OCI-LY3 (cell line): ENCODE data around the gene KCNMA1.

ENCODE experiments used
- H2AFZ ChIP-seq: fragments of 200-600, 300-600 bp; shearing (Covaris generic); 2 replicates; pipeline ENCODE4 v1.6.0; 2014; ENCODE audit warnings: antibody characterized with exemption, low read depth, low read length
- H3K27ac ChIP-seq: fragments of 200-600, 300-600 bp; sonication (generic); 2 replicates; pipeline ENCODE4 v1.5.1; 2014; ENCODE audit warnings: mild to moderate bottlenecking, low read length, moderate library complexity, mixed read lengths
- H3K27me3 ChIP-seq: fragments of 200-600, 300-600 bp; sonication (generic); 2 replicates; pipeline ENCODE4 v1.6.1; 2014; ENCODE audit warnings: low read depth, low read length, mixed read lengths
- H3K36me3 ChIP-seq: fragments of 200-600, 300-600 bp; sonication (generic); replicated peaks from 2 replicates; pipeline ENCODE3; 2014; ENCODE audit warnings: low read depth, low read length, mixed read lengths
- H3K4me1 ChIP-seq: fragments of 300-600, 200-600 bp; sonication (generic); 2 replicates; pipeline ENCODE4 v1.6.1; 2014; ENCODE audit warnings: low read length, mixed read lengths
- H3K4me2 ChIP-seq: fragments of 200-600, 300-600 bp; sonication (generic); 2 replicates; pipeline ENCODE4 v1.6.1; 2014; ENCODE audit warnings: low read length, mixed read lengths
- H3K4me3 ChIP-seq: fragments of 300-600, 200-600 bp; sonication (generic); 2 replicates; pipeline ENCODE4 v1.5.1; 2014; ENCODE audit warnings: antibody characterized with exemption, mild to moderate bottlenecking, low read length, moderate library complexity
- H3K79me2 ChIP-seq: fragments of 300-600, 200-600 bp; shearing (Covaris generic); 2 replicates; pipeline ENCODE4 v1.6.1; 2014; ENCODE audit warnings: mild to moderate bottlenecking, low read length, mixed read lengths
- H3K9ac ChIP-seq: fragments of 300-600, 200-600 bp; shearing (Covaris generic); 2 replicates; pipeline ENCODE4 v1.6.0; 2014; ENCODE audit warnings: mild to moderate bottlenecking, low read length, moderate library complexity
- H3K9me3 ChIP-seq: fragments of 200-600, 300-600 bp; shearing (Covaris generic); 2 replicates; pipeline ENCODE4 v1.6.1; 2014; ENCODE audit warnings: low read length, mixed read lengths; ENCODE audit not compliant: insufficient read depth
- H4K20me1 ChIP-seq: fragments of 200-600, 300-600 bp; sonication (generic); 2 replicates; pipeline ENCODE4 v1.6.1; 2016; ENCODE audit warnings: low read length, mixed read lengths; ENCODE audit not compliant: insufficient read depth
- EZH2phosphoT487 ChIP-seq: fragments of 200-600 bp; shearing (Covaris generic); IDR thresholded peaks from 2 replicates; pipeline ENCODE4 v1.6.1; 2018; ENCODE audit warnings: antibody characterized with exemption, mixed run types, low read depth
- TF ChIP-seq, protein P1 (sequence below): fragments of 200-600, 300-600 bp; sonication (generic); IDR thresholded peaks from 2 replicates; pipeline ENCODE4 v1.5.1; 2014; ENCODE audit warnings: antibody characterized with exemption, low read length, low read depth

Gene KCNMA1

DNA sequence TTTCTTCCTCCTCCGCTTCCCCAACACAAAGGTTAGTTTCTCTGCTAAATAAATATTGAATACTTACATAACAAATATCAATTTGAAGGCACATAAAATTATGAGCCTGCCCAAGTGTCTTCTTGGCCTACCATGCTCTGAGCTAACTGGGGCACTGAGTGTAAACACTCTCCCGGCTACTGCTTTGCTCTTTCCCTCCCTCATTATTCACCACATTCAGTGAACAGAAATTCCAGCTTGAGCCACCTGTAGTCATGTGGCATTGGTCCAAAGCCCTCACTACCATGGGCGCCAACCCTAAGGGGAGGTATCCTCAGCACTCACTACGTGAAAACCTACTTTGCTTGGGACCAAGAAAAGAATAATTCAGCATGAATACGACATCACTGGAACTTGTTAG lies 409.0 kb downstream of the KCNMA1 start:
- H3K4me2 ChIP-seq = no peak overlapping the region
- no peak overlapping the region for H3K9ac ChIP-seq
- peaks cover 37% of the 10 kb centered on the region for H3K4me1 ChIP-seq
- H3K27ac ChIP-seq = no peak overlapping the region
- H3K79me2 ChIP-seq = no peaks in the 10 kb centered on the region
- peaks cover 34% of the 10 kb centered on the region for H4K20me1 ChIP-seq
- H3K9me3 ChIP-seq = no peaks in the 10 kb centered on the region
- TF ChIP-seq, protein P1, sequence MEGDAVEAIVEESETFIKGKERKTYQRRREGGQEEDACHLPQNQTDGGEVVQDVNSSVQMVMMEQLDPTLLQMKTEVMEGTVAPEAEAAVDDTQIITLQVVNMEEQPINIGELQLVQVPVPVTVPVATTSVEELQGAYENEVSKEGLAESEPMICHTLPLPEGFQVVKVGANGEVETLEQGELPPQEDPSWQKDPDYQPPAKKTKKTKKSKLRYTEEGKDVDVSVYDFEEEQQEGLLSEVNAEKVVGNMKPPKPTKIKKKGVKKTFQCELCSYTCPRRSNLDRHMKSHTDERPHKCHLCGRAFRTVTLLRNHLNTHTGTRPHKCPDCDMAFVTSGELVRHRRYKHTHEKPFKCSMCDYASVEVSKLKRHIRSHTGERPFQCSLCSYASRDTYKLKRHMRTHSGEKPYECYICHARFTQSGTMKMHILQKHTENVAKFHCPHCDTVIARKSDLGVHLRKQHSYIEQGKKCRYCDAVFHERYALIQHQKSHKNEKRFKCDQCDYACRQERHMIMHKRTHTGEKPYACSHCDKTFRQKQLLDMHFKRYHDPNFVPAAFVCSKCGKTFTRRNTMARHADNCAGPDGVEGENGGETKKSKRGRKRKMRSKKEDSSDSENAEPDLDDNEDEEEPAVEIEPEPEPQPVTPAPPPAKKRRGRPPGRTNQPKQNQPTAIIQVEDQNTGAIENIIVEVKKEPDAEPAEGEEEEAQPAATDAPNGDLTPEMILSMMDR = no peak
- no peak for TF ChIP-seq EZH2phosphoT487
- H3K36me3 ChIP-seq = peaks cover 5% of the 10 kb centered on the region
- no peaks in the 10 kb centered on the region for H3K27me3 ChIP-seq
- H3K4me3 ChIP-seq = no peak overlapping the region
- H2AFZ ChIP-seq = no peak overlapping the region

DNA sequence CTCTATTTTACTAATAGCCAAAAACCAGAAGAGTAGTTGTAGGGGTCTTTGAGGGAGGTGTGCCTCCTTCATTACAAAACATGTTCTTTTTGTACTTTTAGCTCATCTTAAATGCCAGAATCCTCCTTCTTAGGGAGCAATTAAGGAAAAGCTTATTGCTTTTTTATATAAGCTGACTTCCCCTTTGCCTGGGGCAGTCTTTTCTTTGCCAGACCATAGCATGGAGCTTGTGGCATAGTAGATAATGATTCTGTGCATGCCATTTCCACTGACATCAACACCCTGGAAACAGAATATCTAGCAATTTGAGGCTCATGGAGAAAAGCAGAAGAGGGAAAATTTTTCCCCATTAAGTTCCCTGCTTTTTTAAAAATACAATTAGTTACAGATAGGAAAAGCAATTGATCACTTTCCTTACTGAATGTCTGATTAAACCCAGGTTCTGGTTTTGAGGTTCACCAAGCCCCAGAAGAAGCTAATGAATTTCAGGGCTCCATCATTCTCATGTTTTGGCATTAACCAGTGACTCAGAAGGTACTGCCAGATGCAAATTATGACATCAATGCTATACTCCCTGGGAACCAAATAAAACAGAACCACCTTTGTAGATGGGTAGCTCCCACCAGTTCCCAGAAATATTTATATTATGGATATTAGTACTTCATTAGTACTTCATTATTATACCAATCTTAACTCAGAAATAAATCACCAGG lies 410.6 kb downstream of the KCNMA1 start:
- no peak for TF ChIP-seq EZH2phosphoT487
- TF ChIP-seq, protein P1 = no peak
- no peak overlapping the region for H3K9ac ChIP-seq
- H3K79me2 ChIP-seq = no peaks in the 10 kb centered on the region
- H3K27me3 ChIP-seq = no peaks in the 10 kb centered on the region
- peaks cover 37% of the 10 kb centered on the region for H4K20me1 ChIP-seq
- H3K4me2 ChIP-seq = no peak overlapping the region
- no peaks in the 10 kb centered on the region for H3K9me3 ChIP-seq
- H3K4me3 ChIP-seq = no peak overlapping the region
- H2AFZ ChIP-seq = no peak overlapping the region
- peaks cover 5% of the 10 kb centered on the region for H3K36me3 ChIP-seq
- H3K4me1 ChIP-seq = peaks cover 32% of the 10 kb centered on the region
- no peak overlapping the region for H3K27ac ChIP-seq

DNA sequence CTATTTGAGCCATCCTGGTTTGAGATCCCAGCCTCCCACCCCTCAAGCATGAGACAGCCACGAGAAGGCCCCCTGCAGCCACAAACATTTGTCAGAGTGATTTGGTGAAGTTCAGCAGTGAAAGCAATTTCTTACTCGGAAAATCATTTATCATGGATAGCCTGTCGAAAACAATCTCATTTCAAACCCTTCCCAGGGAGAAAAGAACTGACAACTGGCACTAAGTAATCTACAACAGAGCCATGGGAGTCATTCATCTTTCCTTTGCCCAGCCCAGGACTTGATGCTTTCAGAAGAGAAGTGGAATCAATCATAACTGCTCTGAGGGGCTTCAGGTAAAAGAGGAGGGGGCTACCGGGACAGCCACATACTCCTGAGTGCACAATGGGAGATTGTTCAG lies 411.2 kb downstream of the KCNMA1 start:
- Histone ChIP-seq H3K9ac (no peak overlapping the region), H3K9me3 (no peaks in the 10 kb centered on the region), H3K27ac (no peak overlapping the region), H3K36me3 (peaks cover 5% of the 10 kb centered on the region), H3K4me1 (peaks cover 27% of the 10 kb centered on the region), H4K20me1 (peaks cover 37% of the 10 kb centered on the region), H3K79me2 (no peaks in the 10 kb centered on the region), H3K4me2 (no peak overlapping the region), H3K4me3 (no peak overlapping the region), H3K27me3 (no peaks in the 10 kb centered on the region), H2AFZ (no peak overlapping the region)
- TF ChIP-seq, protein P1 = no peak
- no peak for TF ChIP-seq EZH2phosphoT487

DNA sequence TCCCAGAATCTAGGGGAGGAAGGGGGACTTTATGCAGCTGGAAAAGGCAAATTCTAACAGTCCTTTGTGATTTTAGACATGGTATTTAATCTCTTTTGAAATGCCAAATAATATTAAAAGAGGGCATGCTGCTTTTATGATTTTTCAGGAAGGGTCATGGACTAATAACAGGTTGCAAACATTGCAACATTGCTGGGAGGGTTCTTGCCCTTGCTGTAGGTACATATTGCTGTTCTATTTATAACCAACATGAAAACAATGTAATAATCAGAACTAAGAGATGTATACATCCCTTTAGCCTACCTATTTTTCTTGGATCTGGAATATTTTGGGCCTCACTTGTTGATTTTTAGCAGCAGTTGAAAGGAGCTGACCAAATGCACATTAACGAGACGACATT lies 411.6 kb downstream of the KCNMA1 start:
- Histone ChIP-seq H3K9me3 (no peaks in the 10 kb centered on the region), H3K36me3 (peaks cover 5% of the 10 kb centered on the region), H3K79me2 (no peaks in the 10 kb centered on the region), H3K27ac (no peak overlapping the region), H3K4me1 (peaks cover 22% of the 10 kb centered on the region), H3K27me3 (no peaks in the 10 kb centered on the region), H3K9ac (no peak overlapping the region), H3K4me2 (peak overlapping the region; percentile 59; the same call in 1 of the 2 replicates), H4K20me1 (peaks cover 37% of the 10 kb centered on the region), H3K4me3 (no peak overlapping the region), H2AFZ (no peak overlapping the region)
- TF ChIP-seq, protein P1 = no peak
- no peak for TF ChIP-seq EZH2phosphoT487
